K562 (cell line): ENCODE measurements around the gene CAPN8.

Source experiments
- ARID4B ChIP-seq: sonication (generic); formaldehyde crosslinking; IDR thresholded peaks from 2 replicates; pipeline ENCODE4 v1.8.0; 2022; ENCODE audit warnings: mild to moderate bottlenecking, missing genetic modification reagents
- CTCF ChIP-seq, 3 experiments: IDR thresholded peaks in 2 of 3; conservative IDR thresholded peaks in 1 of 3; 2 replicates each; pipeline ENCODE4 v1.5.1; 2011 to 2012; ENCODE audit warnings: low read length in 3 of 3, mild to moderate bottlenecking in 3 of 3, control low read depth in 2 of 3, improper control_type of control experiment in 1 of 3, inconsistent platforms in 1 of 3, low read depth in 1 of 3, mixed read lengths in 1 of 3, moderate library complexity in 1 of 3; ENCODE audit not compliant: insufficient read depth in 2 of 3
- EZH2 ChIP-seq: IDR thresholded peaks from 2 replicates; pipeline ENCODE4 v1.6.1; 2012; ENCODE audit warnings: low read depth, mild to moderate bottlenecking, inconsistent platforms, low read length, borderline replicate concordance
- FOXK1 ChIP-seq: sonication (generic); formaldehyde crosslinking; IDR thresholded peaks from 2 replicates; pipeline ENCODE4 v1.8.0; 2022; ENCODE audit warnings: missing genetic modification reagents, mild to moderate bottlenecking, borderline replicate concordance
- NELFE ChIP-seq: IDR thresholded peaks from 2 replicates; pipeline ENCODE4 v1.6.1; 2011; ENCODE audit warnings: mild to moderate bottlenecking; ENCODE audit not compliant: insufficient read depth, insufficient read length
- RAD21 ChIP-seq, 2 experiments: fragments of 250-450 bp in 1 of 2; fragments of 450-650 bp in 1 of 2; sonication (Bioruptor Pico) in 1 of 2; formaldehyde crosslinking in 1 of 2; IDR thresholded peaks in 1 of 2; conservative IDR thresholded peaks in 1 of 2; 2 replicates each; pipeline versions ENCODE4 v1.4.0 to v1.8.0; 2020 to 2022; ENCODE audit warnings: mild to moderate bottlenecking in 2 of 2, moderate library complexity in 1 of 2
- SIN3A ChIP-seq, 2 experiments: fragments of 150-350 bp in 1 of 2; IDR thresholded peaks; 2 replicates each; pipeline ENCODE4 v1.6.1; 2011 to 2016; ENCODE audit warnings: borderline replicate concordance in 2 of 2, low read depth in 2 of 2, low read length in 2 of 2, mild to moderate bottlenecking in 2 of 2, moderate library complexity in 2 of 2; ENCODE audit not compliant: control insufficient read depth in 1 of 2
- SP1 ChIP-seq: sonication (generic); formaldehyde crosslinking; IDR thresholded peaks from 2 replicates; pipeline ENCODE4 v1.8.1; 2022; ENCODE audit warnings: mild to moderate bottlenecking, missing genetic modification reagents
- SP2 ChIP-seq: IDR thresholded peaks from 2 replicates; pipeline ENCODE4 v1.6.1; 2011; ENCODE audit warnings: mild to moderate bottlenecking, low read depth, low read length, moderate library complexity; ENCODE audit not compliant: poor library complexity, severe bottlenecking; ENCODE audit errors: extremely low read depth
- TAF1 ChIP-seq: IDR thresholded peaks from 2 replicates; pipeline ENCODE4 v1.6.1; 2011; ENCODE audit warnings: mild to moderate bottlenecking, low read length, moderate library complexity; ENCODE audit not compliant: insufficient read depth, control insufficient read depth, severe bottlenecking; ENCODE audit errors: extremely low read depth

- TF ChIP-seq FOXK1 = no peak
- TF ChIP-seq SP1 (CRISPR knock-in tag) = no peak
- no peak for TF ChIP-seq RAD21 (CRISPR knock-in tag; conservative IDR thresholded peaks at IDR 0.05 in 1 of 2, IDR thresholded peaks at IDR 0.05 in 1 of 2)
- TF ChIP-seq ARID4B (CRISPR knock-in tag) = no peak
- TF ChIP-seq SP2 = no peak
- TF ChIP-seq TAF1 = no peak
- TF ChIP-seq CTCF (IDR thresholded peaks at IDR 0.05 in 2 of 3, conservative IDR thresholded peaks at IDR 0.05 in 1 of 3; ENCODE audit: insufficient read depth in 2 of 3, low read depth in 1 of 3, low read length in 3 of 3) = no peak
- TF ChIP-seq NELFE = no peak
- no peak for TF ChIP-seq EZH2
- no peak for TF ChIP-seq SIN3A (IDR thresholded peaks at IDR 0.05; ENCODE audit: borderline replicate concordance in 2 of 2, control insufficient read depth in 1 of 2, low read depth in 2 of 2, low read length in 2 of 2)
Observed at GRCh38 chr1:223631473-223631872, 34.0 kb downstream of the CAPN8 start.
